SH-SY5Y (cell line): ENCODE results near the gene ATG13.

ENCODE experiments used
- GATA2 ChIP-seq: IDR thresholded peaks from 2 replicates; pipeline ENCODE4 v1.6.1; 2011; ENCODE audit warnings: mild to moderate bottlenecking, low read depth, low read length
- GATA3 ChIP-seq: IDR thresholded peaks from 2 replicates; pipeline ENCODE4 v1.6.1; 2011; ENCODE audit warnings: low read depth, mild to moderate bottlenecking, low read length, moderate library complexity

Gene ATG13

GRCh38 chr11:46599340-46600193, 17.8 kb upstream of the ATG13 start:
- TF ChIP-seq GATA3: no peak
- TF ChIP-seq GATA2: no peak

- no peak for TF ChIP-seq GATA3
- no peak for TF ChIP-seq GATA2
Measured at GRCh38 chr11:46600194-46600960, 17.0 kb upstream of the ATG13 start.

- TF ChIP-seq GATA3 (no peak), GATA2 (no peak)
Measured at GRCh38 chr11:46601129-46601528, 16.2 kb upstream of the ATG13 start.

- TF ChIP-seq GATA3 (no peak), GATA2 (no peak)
Measured at GRCh38 chr11:46603704-46604308, 13.5 kb upstream of the ATG13 start.

- TF ChIP-seq GATA2 (no peak), GATA3 (no peak)
Measured at GRCh38 chr11:46604796-46605195, 12.6 kb upstream of the ATG13 start.

- TF ChIP-seq GATA2: no peak
- TF ChIP-seq GATA3: no peak
Measured at GRCh38 chr11:46607516-46607915, 9.8 kb upstream of the ATG13 start.

GRCh38 chr11:46609386-46609785, 8.0 kb upstream of the ATG13 start:
- TF ChIP-seq GATA2 (no peak), GATA3 (no peak)

GRCh38 chr11:46611526-46612304, 5.6 kb upstream of the ATG13 start:
- TF ChIP-seq GATA3 (no peak), GATA2 (no peak)

- TF ChIP-seq GATA2 (no peak), GATA3 (no peak)
Measured at GRCh38 chr11:46612326-46612725, 5.0 kb upstream of the ATG13 start.

GRCh38 chr11:46615756-46616155, 1.6 kb upstream of the ATG13 start:
- TF ChIP-seq GATA3 (no peak), GATA2 (no peak)

- TF ChIP-seq GATA3 (no peak), GATA2 (no peak)
Measured at GRCh38 chr11:46616551-46617133, 711 bp upstream of the ATG13 start.

GRCh38 chr11:46617972-46618314, 590 bp downstream of the ATG13 start:
- TF ChIP-seq GATA3 (no peak), GATA2 (no peak)

GRCh38 chr11:46618837-46619236, 1.5 kb downstream of the ATG13 start:
- TF ChIP-seq GATA2 (no peak), GATA3 (no peak)
